GM12878 (cell line): ENCODE results near the gene MYL12B. TPM values are rescaled to one million over a fixed set of nuclear protein-coding genes. Genes with fewer than 3 reads are reported as not detected.
A peak's percentile ranks its signal among the peaks of the same experiment; 100 is the strongest.
"Not testable (repeated sequence)": the region's sequence is repeated elsewhere in the genome, so short reads cannot be mapped to it uniquely, and the experiment has no call there.

Experiments used
- ATAC-seq: fragments of 200-7000 bp; cut with Tn5 transposase; 3 replicates; pipeline ENCODE4 v1.9.1; 2020; ENCODE audit warnings: mild to moderate bottlenecking, moderate library complexity
- BruUV-seq: library from RNA; stranded (reverse); fragments of 400-500 nt; replicated peaks from 2 replicates; lab custom pipeline; 2021; lab: Mats Ljungman, UMichigan
- CTCF ChIA-PET: fragments of 300-600 bp; sonication (Branson Sonifier 250); formaldehyde crosslinking; extraction: SDS; loops from one replicate; lab custom pipeline; 2021; ENCODE audit warnings: inconsistent platforms; lab: Yijun Ruan, JAX
- POLR2A ChIA-PET: fragments of 350-600 bp; formaldehyde crosslinking; extraction: SDS; loops from one replicate; lab custom pipeline; 2021; ENCODE audit warnings: inconsistent platforms; lab: Charles Lee
- RAD21 ChIA-PET: fragments of 300-600 bp; sonication (Branson Sonifier 250); formaldehyde crosslinking; loops from one replicate; lab custom pipeline; 2023; ENCODE audit warnings: antibody characterized with exemption; ENCODE audit not compliant: unreplicated experiment; lab: Charles Lee
- SMC1A ChIA-PET: fragments of 300-600 bp; sonication (Branson Sonifier 250); formaldehyde crosslinking; loops from one replicate; lab custom pipeline; 2023; ENCODE audit not compliant: unreplicated experiment, uncharacterized antibody; lab: Charles Lee
- DNase-seq: peaks from one replicate; pipeline ENCODE4 v3.0.0-alpha.2; 2011; ENCODE audit warnings: low read depth, low spot score
- FAIRE-seq: peaks from 3 replicates; lab custom pipeline; 2011; peaks lifted over from hg19 to GRCh38; lab: Jason Lieb, UNC
- H2AFZ ChIP-seq: 2 replicates; pipeline ENCODE4 v1.6.0; 2011; ENCODE audit warnings: low read depth, low read length, control low read depth; ENCODE audit not compliant: control insufficient read depth
- H3K27ac ChIP-seq: 2 replicates; pipeline ENCODE4 v1.5.1; 2011; ENCODE audit warnings: control low read depth; ENCODE audit not compliant: control insufficient read depth, insufficient read depth
- H3K27me3 ChIP-seq, 2 experiments: replicated peaks in 1 of 2; 2 replicates each; pipeline versions ENCODE4 v1.6.0 to v1.6.1; 2011; ENCODE audit warnings: low read length in 1 of 2; ENCODE audit not compliant: control insufficient read depth in 2 of 2, insufficient read depth in 2 of 2
- H3K36me3 ChIP-seq, 2 experiments: 2 replicates each; pipeline ENCODE4 v1.5.1; 2011; ENCODE audit warnings: low read length in 1 of 2; ENCODE audit not compliant: control insufficient read depth in 2 of 2, insufficient read depth in 2 of 2
- H3K4me1 ChIP-seq: 2 replicates; pipeline ENCODE4 v1.6.1; 2011; ENCODE audit warnings: mild to moderate bottlenecking, low read length, moderate library complexity, mixed read lengths; ENCODE audit not compliant: control insufficient read depth, insufficient read depth
- H3K4me2 ChIP-seq: 2 replicates; pipeline ENCODE4 v1.6.0; 2011; ENCODE audit warnings: control low read depth; ENCODE audit not compliant: control insufficient read depth, insufficient read depth
- H3K4me3 ChIP-seq: fragments of 200-600 bp; sonication (generic); 2 replicates; pipeline ENCODE4 v1.5.1; 2016
- H3K79me2 ChIP-seq: 2 replicates; pipeline ENCODE4 v1.6.0; 2011; ENCODE audit warnings: low read length; ENCODE audit not compliant: control insufficient read depth, insufficient read depth
- H3K9ac ChIP-seq: 2 replicates; pipeline ENCODE4 v1.8.0; 2011; ENCODE audit warnings: low read length, control low read depth, mixed read lengths; ENCODE audit not compliant: control insufficient read depth, insufficient read depth
- H3K9me3 ChIP-seq: replicated peaks from 3 replicates; pipeline ENCODE4 v1.5.1; 2011; ENCODE audit warnings: mild to moderate bottlenecking, low read length; ENCODE audit not compliant: control insufficient read depth, insufficient read depth
- H4K20me1 ChIP-seq: 2 replicates; pipeline ENCODE4 v1.6.0; 2011; ENCODE audit not compliant: control insufficient read depth, insufficient read depth
- CHD4 ChIP-seq: fragments of 200-600 bp; sonication (generic); IDR thresholded peaks from 2 replicates; pipeline ENCODE4 v1.6.1; 2016; ENCODE audit warnings: mild to moderate bottlenecking
- EED ChIP-seq: sonication (generic); IDR thresholded peaks from 2 replicates; pipeline ENCODE4 v1.6.1; 2016; ENCODE audit warnings: antibody characterized with exemption, low read depth
- IKZF2 ChIP-seq, 2 experiments: fragments of 450-650 bp; IDR thresholded peaks; 2 replicates each; pipeline ENCODE4 v1.6.1; 2017; ENCODE audit warnings: mild to moderate bottlenecking in 2 of 2, moderate library complexity in 2 of 2
- JUNB ChIP-seq: IDR thresholded peaks from 2 replicates; pipeline ENCODE4 v1.6.1; 2016; ENCODE audit warnings: antibody characterized with exemption, mild to moderate bottlenecking
- LARP7 ChIP-seq: fragments of 450-650 bp; IDR thresholded peaks from 2 replicates; pipeline ENCODE4 v1.6.1; 2017; ENCODE audit warnings: mild to moderate bottlenecking
- NFIC ChIP-seq: IDR thresholded peaks from 2 replicates; pipeline ENCODE4 v1.6.1; 2012; ENCODE audit warnings: low read depth, mild to moderate bottlenecking, inconsistent platforms, low read length, moderate library complexity
- NFXL1 ChIP-seq: fragments of 450-650 bp; IDR thresholded peaks from 2 replicates; pipeline ENCODE4 v1.6.1; 2017; ENCODE audit warnings: antibody characterized with exemption, mild to moderate bottlenecking, borderline replicate concordance
- RELA ChIP-seq: fragments of 450-650 bp; IDR thresholded peaks from 2 replicates; pipeline ENCODE4 v1.8.0; 2014; ENCODE audit warnings: borderline replicate concordance; ENCODE audit not compliant: partially characterized antibody
- RUNX3 ChIP-seq: IDR thresholded peaks from 2 replicates; pipeline ENCODE4 v1.6.1; 2012; ENCODE audit warnings: low read length, inconsistent platforms
- SPI1 ChIP-seq: IDR thresholded peaks from 2 replicates; pipeline ENCODE4 v1.6.1; 2011; ENCODE audit warnings: low read depth, mild to moderate bottlenecking, low read length, moderate library complexity, borderline replicate concordance; ENCODE audit not compliant: insufficient read depth
- TCF7 ChIP-seq: IDR thresholded peaks from 2 replicates; pipeline ENCODE4 v1.6.1; 2014; ENCODE audit warnings: antibody characterized with exemption, borderline replicate concordance
- ZBED1 ChIP-seq: IDR thresholded peaks from 2 replicates; pipeline ENCODE4 v1.6.1; 2016; ENCODE audit warnings: borderline replicate concordance
- ZNF592 ChIP-seq: fragments of 450-650 bp; IDR thresholded peaks from 2 replicates; pipeline ENCODE4 v1.6.1; 2017; ENCODE audit warnings: mild to moderate bottlenecking, moderate library complexity
- WGBS: methylation state at CpG from one replicate; pipeline ENCODE4 v1.1.6; 2016; ENCODE audit warnings: low lambda C conversion rate; ENCODE audit not compliant: insufficient replicate concordance, insufficient coverage; ENCODE audit errors: missing lambda C conversion rate; 5-methylcytosine and 5-hydroxymethylcytosine counted together
- in situ Hi-C: fragments of 300-500 bp; cut with MboI; formaldehyde crosslinking; loops from 9 replicates; pipeline ENCODE4 v1.14.3; 2018; ENCODE audit warnings: mixed read lengths
- intact Hi-C: fragments of 100-400 bp; cut with micrococcal nuclease; formaldehyde crosslinking; loops from one replicate; pipeline ENCODE4 v1.14.2; 2022; ENCODE audit not compliant: unreplicated experiment
- polyA plus RNA-seq, 11 experiments: library from polyadenylated mRNA; depleted of rRNA in 4 of 11; unstranded in 6 of 11; stranded (reverse) in 5 of 11; fragments of >200 nt; fragmentation: Nextera tagmentation in 4 of 11; fragmentation: Illumina TruSeq in 1 of 11; extraction: Ambion mirVana in 4 of 11; extraction: Trizol in 1 of 11; gene quantifications; 1 replicate in 1 of 11; 2 replicates in 10 of 11; pipeline versions ENCODE4 v1.2.1 to v1.2.3, GENCODE V29; 2011 to 2016; ENCODE audit warnings: inconsistent platforms in 2 of 11, missing spikeins in 2 of 11, low read depth in 1 of 11
- total RNA-seq, 4 experiments: library from RNA; depleted of rRNA in 3 of 4; stranded (reverse); fragments of >200 nt in 3 of 4; fragmentation: Illumina TruSeq in 1 of 4; extraction: Trizol in 1 of 4; gene quantifications; 2 replicates each; pipeline versions ENCODE4 v1.2.1 to v1.2.3, GENCODE V29; 2013 to 2021
- TF ChIP-seq, protein P1 (sequence below): fragments of 450-650 bp; IDR thresholded peaks from 2 replicates; pipeline ENCODE4 v1.6.1; 2017; ENCODE audit warnings: low read depth, mild to moderate bottlenecking, moderate library complexity
- TF ChIP-seq, protein P2 (sequence below): IDR thresholded peaks from 2 replicates; pipeline ENCODE4 v1.6.1; 2012; ENCODE audit warnings: low read length, inconsistent platforms

Gene MYL12B
- total and polyA plus RNA-seq, 10 of the 15 experiments (the other 5 are each of a cell fraction or from before 2014, with no cell fraction given) = 179 to 739 (median 400) TPM

DNA sequence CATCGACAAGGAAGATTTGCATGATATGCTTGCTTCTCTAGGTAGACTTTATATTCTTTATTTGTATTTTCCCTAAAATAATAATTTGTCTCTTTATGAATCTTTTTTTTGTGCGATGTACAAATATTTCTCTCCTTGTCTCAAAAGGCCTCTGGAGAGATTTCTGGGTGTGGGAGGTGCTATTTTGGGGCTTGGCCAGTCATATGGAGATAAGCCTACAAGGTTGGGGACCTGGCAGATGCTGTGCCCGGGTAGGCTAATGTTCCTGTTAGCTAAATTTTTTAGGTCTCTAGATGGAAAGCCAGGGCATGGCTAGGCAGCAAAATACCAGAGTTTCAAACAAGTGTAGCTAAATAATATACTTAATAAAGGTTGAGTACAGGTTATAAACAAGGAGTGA is 11.1 kb downstream of the MYL12B start (continued):
- no peak for TF ChIP-seq ZNF592
- TF ChIP-seq RELA = no peak
- no peak for TF ChIP-seq CHD4
- TF ChIP-seq LARP7 = no peak
- TF ChIP-seq NFXL1 = no peak

DNA sequence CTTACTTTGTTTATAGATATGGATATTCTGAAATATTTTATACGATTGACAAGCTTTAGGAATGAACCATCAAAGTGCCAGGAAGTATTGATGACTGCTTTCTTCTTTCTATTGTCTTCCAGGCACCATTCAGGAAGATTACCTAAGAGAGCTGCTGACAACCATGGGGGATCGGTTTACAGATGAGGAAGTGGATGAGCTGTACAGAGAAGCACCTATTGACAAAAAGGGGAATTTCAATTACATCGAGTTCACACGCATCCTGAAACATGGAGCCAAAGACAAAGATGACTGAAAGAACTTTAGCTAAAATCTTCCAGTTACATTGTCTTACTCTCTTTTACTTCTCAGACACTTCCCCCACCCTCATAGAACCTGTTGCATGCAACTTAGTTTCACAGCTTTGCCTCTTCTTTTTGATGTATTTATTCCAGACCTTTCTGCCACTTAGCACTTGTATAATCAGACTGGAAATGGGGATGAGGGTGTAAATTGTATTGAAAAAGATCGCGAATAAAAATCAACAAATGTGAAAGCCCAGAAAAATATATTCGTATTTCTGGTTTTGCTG is 15.8 kb downstream of the MYL12B start:
- Histone ChIP-seq H3K4me1 (peaks cover 24% of the 10 kb centered on the region), H3K36me3 (peaks cover 4 to 19% of the 10 kb centered on the region in 2 experiments), H3K27ac (peak overlapping the region; percentile 47; the same call in 1 of the 2 replicates)
- not testable (repeated sequence) for H2AFZ ChIP-seq, H3K9me3 ChIP-seq, H3K79me2 ChIP-seq, H4K20me1 ChIP-seq, H3K9ac ChIP-seq, H3K4me2 ChIP-seq, DNase-seq, H3K4me3 ChIP-seq, H3K27me3 ChIP-seq
- ATAC-seq = peak; percentile 65
- peak; percentile 84 for FAIRE-seq
- in situ Hi-C loops = loop anchor here (5.0 kb wide), 1 partner anchor 320 kb away; no protein-coding TSS in a partner anchor
- BruUV-seq = TSS peak; percentile 78
- CTCF ChIA-PET = interaction anchor here (0.7 to 11.4 kb wide), 10 partner anchors 14 to 388 kb away, joined by 3 to 204 read pairs (median 4); no protein-coding TSS in a partner anchor
- SMC1A ChIA-PET = interaction anchor here (0.6 to 3.4 kb wide), 16 partner anchors 12 to 388 kb away, joined by 3 to 20 read pairs (median 4); partner anchors contain the start of gene MYL12B
- 60% methylated on average over 7 of the region's 7 CpGs for WGBS
- POLR2A ChIA-PET = interaction anchor here (0.7 to 1.5 kb wide), 4 partner anchors 12 to 33 kb away, joined by 3 to 6 read pairs (median 3); no protein-coding TSS in a partner anchor
- intact Hi-C loops = loop anchor here (10.0 kb wide), 1 partner anchor 717 kb away; no protein-coding TSS in a partner anchor
- RAD21 ChIA-PET = interaction anchor here (0.7 to 8.8 kb wide), 9 partner anchors 14 to 388 kb away, joined by 3 to 76 read pairs (median 6); no protein-coding TSS in a partner anchor
- TF ChIP-seq, protein P1, sequence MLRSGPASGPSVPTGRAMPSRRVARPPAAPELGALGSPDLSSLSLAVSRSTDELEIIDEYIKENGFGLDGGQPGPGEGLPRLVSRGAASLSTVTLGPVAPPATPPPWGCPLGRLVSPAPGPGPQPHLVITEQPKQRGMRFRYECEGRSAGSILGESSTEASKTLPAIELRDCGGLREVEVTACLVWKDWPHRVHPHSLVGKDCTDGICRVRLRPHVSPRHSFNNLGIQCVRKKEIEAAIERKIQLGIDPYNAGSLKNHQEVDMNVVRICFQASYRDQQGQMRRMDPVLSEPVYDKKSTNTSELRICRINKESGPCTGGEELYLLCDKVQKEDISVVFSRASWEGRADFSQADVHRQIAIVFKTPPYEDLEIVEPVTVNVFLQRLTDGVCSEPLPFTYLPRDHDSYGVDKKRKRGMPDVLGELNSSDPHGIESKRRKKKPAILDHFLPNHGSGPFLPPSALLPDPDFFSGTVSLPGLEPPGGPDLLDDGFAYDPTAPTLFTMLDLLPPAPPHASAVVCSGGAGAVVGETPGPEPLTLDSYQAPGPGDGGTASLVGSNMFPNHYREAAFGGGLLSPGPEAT = peak; percentile 57; the same call in 1 of the 2 replicates
- TF ChIP-seq RUNX3 = peak; percentile 8; the same call in 1 of the 2 replicates
- TF ChIP-seq EED = peak; percentile 65
- TF ChIP-seq, protein P2, sequence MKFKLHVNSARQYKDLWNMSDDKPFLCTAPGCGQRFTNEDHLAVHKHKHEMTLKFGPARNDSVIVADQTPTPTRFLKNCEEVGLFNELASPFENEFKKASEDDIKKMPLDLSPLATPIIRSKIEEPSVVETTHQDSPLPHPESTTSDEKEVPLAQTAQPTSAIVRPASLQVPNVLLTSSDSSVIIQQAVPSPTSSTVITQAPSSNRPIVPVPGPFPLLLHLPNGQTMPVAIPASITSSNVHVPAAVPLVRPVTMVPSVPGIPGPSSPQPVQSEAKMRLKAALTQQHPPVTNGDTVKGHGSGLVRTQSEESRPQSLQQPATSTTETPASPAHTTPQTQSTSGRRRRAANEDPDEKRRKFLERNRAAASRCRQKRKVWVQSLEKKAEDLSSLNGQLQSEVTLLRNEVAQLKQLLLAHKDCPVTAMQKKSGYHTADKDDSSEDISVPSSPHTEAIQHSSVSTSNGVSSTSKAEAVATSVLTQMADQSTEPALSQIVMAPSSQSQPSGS = peak; percentile 39; the same call in 1 of the 2 replicates
- peak; percentile 88 for TF ChIP-seq SPI1
- peak; percentile 22; the same call in 1 of the 2 replicates for TF ChIP-seq JUNB
- peak; percentile 47 to 54; a peak in 1 of 4 replicates for TF ChIP-seq IKZF2 (IDR thresholded peaks at IDR 0.05)
- peak; percentile 58; the same call in 1 of the 2 replicates for TF ChIP-seq ZBED1
- peak; percentile 57 for TF ChIP-seq NFIC
- 0 out of 2 replicates have a peak, but pooled peaks have one; percentile 16 for TF ChIP-seq TCF7
